SK-N-SH (cell line): ENCODE measurements around the gene C6. TPM values are rescaled to one million over a fixed set of nuclear protein-coding genes. Genes with fewer than 3 reads are reported as not detected.

Source experiments
- CTCF ChIA-PET: fragments of 300-600, 350-600 bp; formaldehyde crosslinking; extraction: SDS; loops from one replicate; lab custom pipeline; 2021; lab: Yijun Ruan, JAX
- POLR2A ChIA-PET: fragments of 350-600 bp; sonication (Branson Sonifier 250); formaldehyde crosslinking; extraction: SDS; loops from one replicate; lab custom pipeline; 2020; ENCODE audit warnings: antibody characterized with exemption, inconsistent platforms; lab: Yijun Ruan, JAX
- DNase-seq: peaks from one replicate; pipeline ENCODE4 v3.0.0; 2012
- H2AFZ ChIP-seq: fragments of 200-600 bp; sonication (generic); 2 replicates; pipeline ENCODE4 v1.8.1; 2016; ENCODE audit warnings: antibody characterized with exemption, mild to moderate bottlenecking, low read depth
- H3F3A ChIP-seq: fragments of 200-600 bp; sonication (generic); replicated peaks from 2 replicates; pipeline ENCODE3; 2016; ENCODE audit warnings: antibody characterized with exemption, mild to moderate bottlenecking; ENCODE audit not compliant: insufficient read depth
- H3K27ac ChIP-seq, 2 experiments: fragments of 200-500 bp in 1 of 2; fragments of 200-600 bp in 1 of 2; sonication (Bioruptor generic) in 1 of 2; sonication (generic), shearing (Covaris generic) in 1 of 2; 2 replicates each; pipeline versions ENCODE4 v1.5.1 to v1.6.1; 2014 to 2016; ENCODE audit warnings: low read depth in 2 of 2, inconsistent platforms in 1 of 2, low read length in 1 of 2, mild to moderate bottlenecking in 1 of 2, mixed read lengths in 1 of 2
- H3K27me3 ChIP-seq: fragments of 200-600 bp; sonication (generic), shearing (Covaris generic); 2 replicates; pipeline ENCODE4 v1.6.1; 2016; ENCODE audit warnings: mixed run types; ENCODE audit not compliant: insufficient read depth
- H3K36me3 ChIP-seq, 2 experiments: fragments of 200-500 bp in 1 of 2; fragments of 200-600 bp in 1 of 2; sonication (Bioruptor generic) in 1 of 2; sonication (generic) in 1 of 2; replicated peaks in 1 of 2; 2 replicates each; pipeline versions ENCODE3 to v1.5.1; 2014 to 2016; ENCODE audit warnings: low read length in 1 of 2, mild to moderate bottlenecking in 1 of 2; ENCODE audit not compliant: insufficient read depth in 2 of 2, control insufficient read depth in 1 of 2
- H3K4me1 ChIP-seq, 2 experiments: fragments of 200-500 bp in 1 of 2; fragments of 200-600 bp in 1 of 2; sonication (Bioruptor generic) in 1 of 2; sonication (generic), shearing (Covaris generic) in 1 of 2; 2 replicates each; pipeline versions ENCODE4 v1.5.1 to v1.6.1; 2014 to 2016; ENCODE audit warnings: low read depth in 1 of 2, low read length in 1 of 2, mixed run types in 1 of 2; ENCODE audit not compliant: insufficient read depth in 2 of 2, control insufficient read depth in 1 of 2
- H3K4me2 ChIP-seq: fragments of 200-600 bp; sonication (generic), shearing (Covaris generic); 2 replicates; pipeline ENCODE4 v1.6.1; 2017; ENCODE audit warnings: mixed run types
- H3K4me3 ChIP-seq, 2 experiments: fragments of 200-500 bp in 1 of 2; fragments of 200-600 bp in 1 of 2; sonication (Bioruptor generic) in 1 of 2; sonication (generic), shearing (Covaris generic) in 1 of 2; 2 replicates each; pipeline versions ENCODE4 v1.5.1 to v1.8.1; 2014 to 2016; ENCODE audit warnings: low read depth in 2 of 2, inconsistent platforms in 1 of 2, low read length in 1 of 2, mild to moderate bottlenecking in 1 of 2, mixed read lengths in 1 of 2, moderate library complexity in 1 of 2
- H3K79me2 ChIP-seq: fragments of 200-600 bp; sonication (generic); 2 replicates; pipeline ENCODE4 v1.8.1; 2017; ENCODE audit warnings: mild to moderate bottlenecking; ENCODE audit not compliant: insufficient read depth
- H3K9ac ChIP-seq: fragments of 200-600 bp; sonication (generic); 2 replicates; pipeline ENCODE4 v1.6.1; 2017; ENCODE audit warnings: mixed run types
- H3K9me2 ChIP-seq: fragments of 200-600 bp; sonication (generic); 2 replicates; pipeline ENCODE4 v1.6.1; 2017; ENCODE audit warnings: mixed run types
- H3K9me3 ChIP-seq: fragments of 200-600 bp; sonication (generic); 2 replicates; pipeline ENCODE4 v1.6.1; 2017; ENCODE audit warnings: mixed run types, mild to moderate bottlenecking, moderate library complexity
- H4K20me1 ChIP-seq: fragments of 200-600 bp; sonication (generic); 2 replicates; pipeline ENCODE4 v1.6.1; 2017; ENCODE audit warnings: mild to moderate bottlenecking, mixed run types; ENCODE audit not compliant: insufficient read depth
- CHD2 ChIP-seq: fragments of 150-350 bp; IDR thresholded peaks from 2 replicates; pipeline ENCODE4 v1.6.1; 2018; ENCODE audit warnings: low read length; ENCODE audit not compliant: partially characterized antibody
- CTCF ChIP-seq: fragments of 200-600 bp; sonication (generic); IDR thresholded peaks from 2 replicates; pipeline ENCODE4 v1.6.1; 2017; ENCODE audit warnings: antibody characterized with exemption, mild to moderate bottlenecking, moderate library complexity
- ELF1 ChIP-seq: IDR thresholded peaks from 2 replicates; pipeline ENCODE4 v1.4.0; 2012
- EP300 ChIP-seq, 2 experiments: IDR thresholded peaks; 2 replicates each; pipeline versions ENCODE4 v1.4.0 to v1.6.1; 2012; ENCODE audit warnings: borderline replicate concordance in 1 of 2, low read depth in 1 of 2, low read length in 1 of 2
- FOXJ3 ChIP-seq: sonication (generic); formaldehyde crosslinking; IDR thresholded peaks from 2 replicates; pipeline ENCODE4 v1.5.1; 2020; ENCODE audit warnings: mild to moderate bottlenecking, missing genetic modification reagents
- GABPA ChIP-seq: IDR thresholded peaks from 2 replicates; pipeline ENCODE4 v1.4.0; 2012; ENCODE audit warnings: low read depth, mild to moderate bottlenecking
- GATA2 ChIP-seq: sonication (generic); formaldehyde crosslinking; IDR thresholded peaks from 2 replicates; pipeline ENCODE4 v1.5.0; 2020; ENCODE audit warnings: mild to moderate bottlenecking, missing genetic modification reagents
- MAX ChIP-seq: IDR thresholded peaks from 2 replicates; pipeline ENCODE4 v1.4.0; 2012; ENCODE audit warnings: low read depth
- MEF2A ChIP-seq: IDR thresholded peaks from 2 replicates; pipeline ENCODE4 v1.4.0; 2012; ENCODE audit warnings: low read depth, borderline replicate concordance
- MXI1 ChIP-seq: IDR thresholded peaks from 2 replicates; pipeline ENCODE4 v1.6.1; 2012; ENCODE audit warnings: mild to moderate bottlenecking, low read depth, low read length, improper control_type of control experiment
- REST ChIP-seq: IDR thresholded peaks from 2 replicates; pipeline ENCODE4 v1.6.1; 2012; ENCODE audit warnings: mild to moderate bottlenecking, low read depth, low read length, moderate library complexity
- RXRA ChIP-seq: IDR thresholded peaks from 2 replicates; pipeline ENCODE4 v1.4.0; 2012; ENCODE audit warnings: low read depth, mild to moderate bottlenecking, borderline replicate concordance
- SIN3A ChIP-seq: IDR thresholded peaks from 2 replicates; pipeline ENCODE4 v1.6.1; 2012; ENCODE audit warnings: low read depth, mild to moderate bottlenecking, low read length, moderate library complexity, borderline replicate concordance
- SMC3 ChIP-seq: IDR thresholded peaks from 2 replicates; pipeline ENCODE4 v1.6.1; 2012; ENCODE audit warnings: low read depth, low read length, improper control_type of control experiment
- TEAD4 ChIP-seq: IDR thresholded peaks from 2 replicates; pipeline ENCODE4 v1.4.0; 2012; ENCODE audit warnings: mild to moderate bottlenecking, borderline replicate concordance; ENCODE audit not compliant: insufficient read depth
- USF1 ChIP-seq: IDR thresholded peaks from 2 replicates; pipeline ENCODE4 v1.4.0; 2012; ENCODE audit warnings: low read depth, borderline replicate concordance
- USF2 ChIP-seq: fragments of 150-350 bp; IDR thresholded peaks from 2 replicates; pipeline ENCODE4 v1.6.1; 2017; ENCODE audit warnings: antibody characterized with exemption, low read length, low read depth, borderline replicate concordance
- WGBS: methylation state at CpG from one replicate; pipeline ENCODE4 v1.1.6; 2017; ENCODE audit warnings: low lambda C conversion rate; 5-methylcytosine and 5-hydroxymethylcytosine counted together
- polyA plus RNA-seq, 3 experiments: library from polyadenylated mRNA; depleted of rRNA; stranded (reverse); fragments of >200 nt; gene quantifications; 2 replicates each; pipeline ENCODE4 v1.2.3, GENCODE V29; 2012

The C6 gene
- polyA plus RNA-seq, 1 of the 3 experiments (the other 2 are of a cell fraction), result 0.08 TPM

GRCh38 chr5:41246376-41246775 lies 33.0 kb upstream of the C6 start (continued):
- TF ChIP-seq MAX, result no peak
- TF ChIP-seq ELF1, result no peak
- TF ChIP-seq GATA2 (CRISPR knock-in tag), result no peak
- no peak for TF ChIP-seq FOXJ3 (CRISPR knock-in tag)
- no peak for TF ChIP-seq USF2
- no peak for TF ChIP-seq SMC3
- TF ChIP-seq CHD2, result no peak
- TF ChIP-seq MXI1, result no peak

- TF ChIP-seq MAX, result no peak
- TF ChIP-seq USF1, result no peak
- no peak for TF ChIP-seq RXRA
- TF ChIP-seq, all 33 proteins: peak for 0
- Histone ChIP-seq H3K9ac (no peak overlapping the region), H3F3A (no peaks in the 10 kb centered on the region), H4K20me1 (no peaks in the 10 kb centered on the region), H3K4me1 (no peaks in the 10 kb centered on the region), H2AFZ (no peak overlapping the region), H3K36me3 (no peaks in the 10 kb centered on the region), H3K4me3 (no peak overlapping the region), H3K79me2 (no peaks in the 10 kb centered on the region), H3K4me2 (no peak overlapping the region), H3K27ac (no peak overlapping the region), H3K27me3 (no peaks in the 10 kb centered on the region), H3K9me3 (no peaks in the 10 kb centered on the region), H3K9me2 (no peaks in the 10 kb centered on the region)
- ChIA-PET CTCF (no interaction called here), POLR2A (no interaction called here)
- WGBS, result 67% methylated on average over 1 of the region's 1 CpG
- no peak for DNase-seq
Measured at GRCh38 chr5:41243558-41243957, 30.2 kb upstream of the C6 start.

GRCh38 chr5:41240985-41241384 lies 27.7 kb upstream of the C6 start:
- Histone ChIP-seq H4K20me1 (no peaks in the 10 kb centered on the region), H3K36me3 (no peaks in the 10 kb centered on the region), H3K9me3 (no peaks in the 10 kb centered on the region), H3K27me3 (no peaks in the 10 kb centered on the region), H2AFZ (no peak overlapping the region), H3K27ac (no peak overlapping the region), H3K4me2 (no peak overlapping the region), H3K9me2 (no peaks in the 10 kb centered on the region), H3K4me1 (no peaks in the 10 kb centered on the region), H3K79me2 (no peaks in the 10 kb centered on the region), H3K9ac (no peak overlapping the region), H3F3A (no peaks in the 10 kb centered on the region), H3K4me3 (no peak overlapping the region)
- CTCF ChIA-PET, result no interaction called here
- POLR2A ChIA-PET, result no interaction called here
- no peak for DNase-seq
- WGBS, result 49% methylated on average over 3 of the region's 3 CpGs
- TF ChIP-seq CTCF, result no peak
- no peak for TF ChIP-seq MXI1
- no peak for TF ChIP-seq MEF2A
- no peak for TF ChIP-seq EP300 (IDR thresholded peaks at IDR 0.05; ENCODE audit: borderline replicate concordance in 1 of 2, low read depth in 1 of 2, low read length in 1 of 2)
- TF ChIP-seq SIN3A, result no peak
- no peak for TF ChIP-seq REST
- no peak for TF ChIP-seq ELF1
- TF ChIP-seq USF1, result no peak
- no peak for TF ChIP-seq RXRA
- no peak for TF ChIP-seq TEAD4
- TF ChIP-seq GABPA, result no peak
